ENCODE data around the gene CFAP141. TPM values are rescaled to one million over a fixed set of nuclear protein-coding genes. Genes with fewer than 3 reads are reported as not detected.

CFAP141 gene
- total RNA-seq, 1 experiment from 2014 or later = not detected

DNA sequence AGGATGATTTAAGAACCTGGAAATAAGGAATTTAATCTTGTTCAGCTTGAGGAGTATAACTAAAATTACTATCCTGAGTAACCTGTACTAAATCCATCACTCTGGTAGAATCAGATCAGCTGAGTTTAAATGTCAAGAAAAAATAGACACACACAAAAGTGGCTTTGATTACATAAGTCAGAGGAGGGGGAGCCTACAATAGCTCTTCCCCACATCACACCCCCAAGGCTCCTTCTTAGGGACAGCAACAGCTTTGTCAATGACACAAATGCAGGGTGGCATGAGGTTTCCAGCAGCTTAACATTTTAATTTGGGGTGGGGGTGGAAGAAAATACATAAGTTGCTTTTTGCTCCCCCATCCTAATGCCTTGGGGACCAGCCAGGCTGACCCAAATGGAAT, 38.7 kb downstream of the CFAP141 start:
- H3K9me2 ChIP-seq (ENCODE audit: insufficient read depth) = no peaks in the 10 kb centered on the region
- CTCF ChIA-PET = no interaction called here
- no TSS peak for BruUV-seq (replicated peaks)
- H4K20me1 ChIP-seq (ENCODE audit: insufficient read depth) = peaks cover 3% of the 10 kb centered on the region; the same call in 1 of the 2 replicates
- H3K4me3 ChIP-seq (replicated peaks in 1 of 2; ENCODE audit: low read depth in 1 of 2, low read length in 2 of 2) = no peak overlapping the region
- H3K9me3 ChIP-seq (ENCODE audit: control insufficient read depth in 1 of 2, insufficient read depth in 1 of 2, low read depth in 1 of 2, low read length in 2 of 2) = no peaks in the 10 kb centered on the region
- H3K4me1 ChIP-seq (ENCODE audit: control insufficient read depth in 1 of 2, insufficient read depth in 2 of 2, low read length in 2 of 2) = no peaks in the 10 kb centered on the region
- TF ChIP-seq SP1 (IDR thresholded peaks at IDR 0.05; ENCODE audit: low read depth) (no peak), ATF3 (IDR thresholded peaks at IDR 0.05) (no peak), EGR1 (IDR thresholded peaks at IDR 0.05; ENCODE audit: low read depth) (no peak), SRF (IDR thresholded peaks at IDR 0.05; ENCODE audit: low read depth) (no peak), TCF7L2 (IDR thresholded peaks at IDR 0.05; ENCODE audit: borderline replicate concordance, extremely low read depth, insufficient read depth, insufficient read length) (no peak)
- intact Hi-C loops (cut with micrococcal nuclease) = no loop called here
- no peak overlapping the region for H3K27ac ChIP-seq (ENCODE audit: low read depth, low read length)
- H3K27me3 ChIP-seq (ENCODE audit: insufficient read depth, low read length) = no peaks in the 10 kb centered on the region
- no peak overlapping the region for H2AFZ ChIP-seq (ENCODE audit: low read depth, low read length, poor library complexity, severe bottlenecking)
- H3K9ac ChIP-seq (ENCODE audit: low read length) = no peak overlapping the region
- H3K36me3 ChIP-seq (ENCODE audit: control insufficient read depth in 1 of 2, insufficient read depth in 2 of 2, low read length in 2 of 2) = peaks cover 68 to 91% of the 10 kb centered on the region in 2 experiments
- POLR2A ChIA-PET = no interaction called here
- RAD21 ChIA-PET (ENCODE audit: low non-redundant PET in 1 of 2, low total read pairs in 2 of 2, uncharacterized antibody in 2 of 2, unreplicated experiment in 2 of 2) = no interaction called here
- no peak overlapping the region for H3K4me2 ChIP-seq (ENCODE audit: low read length)
- peaks cover 90% of the 10 kb centered on the region for H3K79me2 ChIP-seq (ENCODE audit: insufficient read depth, low read length)
- no peak for ATAC-seq
- no peak for DNase-seq (ENCODE audit: low read depth, low spot score)

GRCh38 chr1:154166207-154166606, 39.9 kb downstream of the CFAP141 start:
- H3K27me3 ChIP-seq (ENCODE audit: insufficient read depth, low read length) = no peaks in the 10 kb centered on the region
- no peak overlapping the region for H3K9ac ChIP-seq (ENCODE audit: low read length)
- H3K9me3 ChIP-seq (ENCODE audit: control insufficient read depth in 1 of 2, insufficient read depth in 1 of 2, low read depth in 1 of 2, low read length in 2 of 2) = no peaks in the 10 kb centered on the region
- intact Hi-C loops (cut with micrococcal nuclease) = no loop called here
- DNase-seq (ENCODE audit: low read depth, low spot score) (no peak), ATAC-seq (no peak)
- H3K4me2 ChIP-seq (ENCODE audit: low read length) = no peak overlapping the region
- ChIA-PET POLR2A (no interaction called here), CTCF (no interaction called here), RAD21 (ENCODE audit: low non-redundant PET in 1 of 2, low total read pairs in 2 of 2, uncharacterized antibody in 2 of 2, unreplicated experiment in 2 of 2) (no interaction called here)
- H3K79me2 ChIP-seq (ENCODE audit: insufficient read depth, low read length) = peaks cover 88% of the 10 kb centered on the region
- no peaks in the 10 kb centered on the region for H3K9me2 ChIP-seq (ENCODE audit: insufficient read depth)
- BruUV-seq (replicated peaks) = no TSS peak
- no peak overlapping the region for H2AFZ ChIP-seq (ENCODE audit: low read depth, low read length, poor library complexity, severe bottlenecking)
- no peak for TF ChIP-seq SRF (IDR thresholded peaks at IDR 0.05; ENCODE audit: low read depth)
- TF ChIP-seq, protein P1, sequence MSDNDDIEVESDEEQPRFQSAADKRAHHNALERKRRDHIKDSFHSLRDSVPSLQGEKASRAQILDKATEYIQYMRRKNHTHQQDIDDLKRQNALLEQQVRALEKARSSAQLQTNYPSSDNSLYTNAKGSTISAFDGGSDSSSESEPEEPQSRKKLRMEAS (IDR thresholded peaks at IDR 0.05) = no peak
- no peak for TF ChIP-seq SP1 (IDR thresholded peaks at IDR 0.05; ENCODE audit: low read depth)
- TF ChIP-seq ZFX (IDR thresholded peaks at IDR 0.05) = no peak
- TF ChIP-seq CTCF (IDR thresholded peaks at IDR 0.05 in 2 of 3, conservative IDR thresholded peaks at IDR 0.05 in 1 of 3; ENCODE audit: borderline replicate concordance in 1 of 3, insufficient read depth in 1 of 3, low read depth in 2 of 3, low read length in 2 of 3) = no peak
- TF ChIP-seq YY1 (IDR thresholded peaks at IDR 0.05; ENCODE audit: extremely low read depth, insufficient replicate concordance, low read depth, low read length) = no peak
- no peak for TF ChIP-seq TCF7L2 (IDR thresholded peaks at IDR 0.05; ENCODE audit: borderline replicate concordance, extremely low read depth, insufficient read depth, insufficient read length)
- peaks cover 63 to 89% of the 10 kb centered on the region in 2 experiments for H3K36me3 ChIP-seq (ENCODE audit: control insufficient read depth in 1 of 2, insufficient read depth in 2 of 2, low read length in 2 of 2)
- no peak overlapping the region for H3K4me3 ChIP-seq (replicated peaks in 1 of 2; ENCODE audit: low read depth in 1 of 2, low read length in 2 of 2)
- no peaks in the 10 kb centered on the region for H4K20me1 ChIP-seq (ENCODE audit: insufficient read depth)
- H3K4me1 ChIP-seq (ENCODE audit: control insufficient read depth in 1 of 2, insufficient read depth in 2 of 2, low read length in 2 of 2) = no peaks in the 10 kb centered on the region
- H3K27ac ChIP-seq (ENCODE audit: low read depth, low read length) = no peak overlapping the region

Data from HCT116 (cell line).